Brain microvascular endothelial cell (primary cell): ENCODE data around the gene HLA-DMA.

Source experiments
- DNase-seq: peaks from one replicate; pipeline ENCODE4 v3.0.0-alpha.2; 2020
- H3K27ac ChIP-seq: fragments of 250-450 bp; sonication (Bioruptor Pico); 2 replicates; pipeline ENCODE4 v1.5.1; 2020; ENCODE audit warnings: mild to moderate bottlenecking, moderate library complexity
- H3K27me3 ChIP-seq: fragments of 250-450 bp; sonication (Bioruptor Pico); replicated peaks from 2 replicates; pipeline ENCODE4 v1.5.1; 2020; ENCODE audit warnings: mild to moderate bottlenecking
- H3K36me3 ChIP-seq: fragments of 250-450 bp; sonication (Bioruptor Pico); replicated peaks from 2 replicates; pipeline ENCODE4 v1.5.1; 2020; ENCODE audit warnings: mild to moderate bottlenecking
- H3K4me3 ChIP-seq: 2 replicates; pipeline ENCODE4 v1.5.1; 2011; ENCODE audit warnings: low read depth, mild to moderate bottlenecking, control low read depth, low read length, moderate library complexity
- CTCF ChIP-seq: IDR thresholded peaks from 2 replicates; pipeline ENCODE4 v1.5.1; 2011; ENCODE audit warnings: low read depth, mild to moderate bottlenecking, moderate library complexity, low read length, control low read depth, inconsistent platforms; ENCODE audit errors: missing control alignments
- in situ Hi-C: cut with HindIII; loops from 2 replicates; pipeline ENCODE4 v1.10.0; 2017; ENCODE audit warnings: low sequenced_read_pairs, low pct_ligation_motif_present

HLA-DMA gene

GRCh38 chr6:32941214-32941768 is 11.6 kb downstream of the HLA-DMA start:
- Histone ChIP-seq H3K4me3 (no peak overlapping the region), H3K27ac (no peak overlapping the region), H3K36me3 (no peaks in the 10 kb centered on the region), H3K27me3 (peaks cover 15% of the 10 kb centered on the region)
- in situ Hi-C loops = no loop called here
- DNase-seq = no peak
- TF ChIP-seq CTCF = no peak

GRCh38 chr6:32940656-32941213 is 12.2 kb downstream of the HLA-DMA start, which contains the start of gene HLA-DMB:
Gene HLA-DMB, minus strand, starts transcription at chr6:32941028. Its CDS starts 221 bp downstream, at chr6:32940807.
- H3K27ac ChIP-seq = no peak within 1 kb of the TSS
- TF ChIP-seq CTCF = no peak
- in situ Hi-C loops = no loop called here
- peak; percentile 58 for DNase-seq
- H3K36me3 ChIP-seq = no peaks in the 10 kb centered on the region
- H3K27me3 ChIP-seq = peaks cover 17% of the 10 kb centered on the region
- no peak within 1 kb of the TSS for H3K4me3 ChIP-seq

GRCh38 chr6:32938494-32938893 is 14.4 kb downstream of the HLA-DMA start:
- DNase-seq = no peak
- Histone ChIP-seq H3K36me3 (no peaks in the 10 kb centered on the region), H3K27ac (no peak overlapping the region), H3K4me3 (no peak overlapping the region), H3K27me3 (peaks cover 20% of the 10 kb centered on the region)
- TF ChIP-seq CTCF = no peak
- in situ Hi-C loops = no loop called here

- H3K27ac ChIP-seq = no peak overlapping the region
Observed at GRCh38 chr6:32937230-32937633, 15.7 kb downstream of the HLA-DMA start.

GRCh38 chr6:32936239-32937152 is 16.4 kb downstream of the HLA-DMA start:
- no peak overlapping the region for H3K27ac ChIP-seq
- peaks cover 20% of the 10 kb centered on the region for H3K27me3 ChIP-seq
- no peak for DNase-seq
- H3K4me3 ChIP-seq = no peak overlapping the region
- H3K36me3 ChIP-seq = no peaks in the 10 kb centered on the region
- in situ Hi-C loops = no loop called here
- TF ChIP-seq CTCF = no peak

More at GRCh38 chr6:32937230-32937633, 15.7 kb downstream of the HLA-DMA start:
- H3K27me3 ChIP-seq = peaks cover 20% of the 10 kb centered on the region
- in situ Hi-C loops = no loop called here
- DNase-seq = no peak
- no peak overlapping the region for H3K4me3 ChIP-seq
- TF ChIP-seq CTCF = no peak
- no peaks in the 10 kb centered on the region for H3K36me3 ChIP-seq
